HL-60 (cell line): ENCODE results near the gene CEP63.

Experiments used
- DNase-seq, 2 experiments: peaks; one replicate each; pipeline ENCODE4 v3.0.0-alpha.2; 2010 to 2020; ENCODE audit warnings: low read depth in 1 of 2, low spot score in 1 of 2
- H3K27ac ChIP-seq: fragments of 250-450 bp; sonication (Bioruptor Pico); replicated peaks from 2 replicates; pipeline ENCODE4 v1.5.1; 2020; ENCODE audit warnings: mild to moderate bottlenecking, moderate library complexity
- H3K27me3 ChIP-seq: fragments of 250-450 bp; sonication (Bioruptor Pico); 2 replicates; pipeline ENCODE4 v1.5.1; 2021; ENCODE audit warnings: mild to moderate bottlenecking, moderate library complexity; ENCODE audit not compliant: insufficient read depth, poor library complexity, severe bottlenecking
- H3K4me3 ChIP-seq: replicated peaks from 2 replicates; pipeline ENCODE4 v1.5.1; 2011; ENCODE audit warnings: mild to moderate bottlenecking, control low read depth, low read length; ENCODE audit not compliant: insufficient read depth
- GABPA ChIP-seq: IDR thresholded peaks from 2 replicates; pipeline ENCODE4 v1.6.1; 2012; ENCODE audit warnings: low read depth
- POLR2AphosphoS5 ChIP-seq: IDR thresholded peaks from 2 replicates; pipeline ENCODE4 v1.6.1; 2012; ENCODE audit warnings: low read depth
- SPI1 ChIP-seq: IDR thresholded peaks from 2 replicates; pipeline ENCODE4 v1.6.1; 2012; ENCODE audit warnings: low read depth, mild to moderate bottlenecking, borderline replicate concordance
- TF ChIP-seq, protein P1 (sequence below): IDR thresholded peaks from 2 replicates; pipeline ENCODE4 v1.6.1; 2012; ENCODE audit warnings: low read depth; ENCODE audit not compliant: insufficient replicate concordance
- TF ChIP-seq, protein P2 (sequence below): IDR thresholded peaks from one replicate; pipeline ENCODE4 v1.5.1; 2011; ENCODE audit warnings: low read length, control low read depth, inconsistent platforms; ENCODE audit not compliant: insufficient read depth

The CEP63 gene

DNA sequence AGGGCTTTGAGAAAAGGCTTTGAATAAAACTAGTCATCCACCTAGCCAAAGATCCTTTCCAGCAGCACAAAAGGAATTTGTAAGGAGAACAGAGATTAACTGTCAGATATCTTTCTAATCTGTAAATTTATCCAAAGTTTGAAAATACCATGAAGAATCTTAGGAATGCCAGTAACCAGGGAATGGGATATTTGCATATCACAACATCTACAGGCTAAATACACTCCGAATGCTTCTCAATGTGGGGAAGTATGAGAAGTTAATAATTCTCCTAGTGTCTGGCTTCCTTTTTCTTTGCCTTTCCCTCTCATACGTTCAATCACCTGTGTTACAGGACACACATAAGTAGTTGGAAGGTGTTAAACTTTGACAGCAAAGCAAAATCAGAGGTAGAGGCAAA, 7.9 kb upstream of the CEP63 start:
- no peak for DNase-seq
- no peak overlapping the region for H3K27ac ChIP-seq
- H3K27me3 ChIP-seq, result no peaks in the 10 kb centered on the region
- no peak overlapping the region for H3K4me3 ChIP-seq
- TF ChIP-seq GABPA, result no peak
- TF ChIP-seq, protein P1, sequence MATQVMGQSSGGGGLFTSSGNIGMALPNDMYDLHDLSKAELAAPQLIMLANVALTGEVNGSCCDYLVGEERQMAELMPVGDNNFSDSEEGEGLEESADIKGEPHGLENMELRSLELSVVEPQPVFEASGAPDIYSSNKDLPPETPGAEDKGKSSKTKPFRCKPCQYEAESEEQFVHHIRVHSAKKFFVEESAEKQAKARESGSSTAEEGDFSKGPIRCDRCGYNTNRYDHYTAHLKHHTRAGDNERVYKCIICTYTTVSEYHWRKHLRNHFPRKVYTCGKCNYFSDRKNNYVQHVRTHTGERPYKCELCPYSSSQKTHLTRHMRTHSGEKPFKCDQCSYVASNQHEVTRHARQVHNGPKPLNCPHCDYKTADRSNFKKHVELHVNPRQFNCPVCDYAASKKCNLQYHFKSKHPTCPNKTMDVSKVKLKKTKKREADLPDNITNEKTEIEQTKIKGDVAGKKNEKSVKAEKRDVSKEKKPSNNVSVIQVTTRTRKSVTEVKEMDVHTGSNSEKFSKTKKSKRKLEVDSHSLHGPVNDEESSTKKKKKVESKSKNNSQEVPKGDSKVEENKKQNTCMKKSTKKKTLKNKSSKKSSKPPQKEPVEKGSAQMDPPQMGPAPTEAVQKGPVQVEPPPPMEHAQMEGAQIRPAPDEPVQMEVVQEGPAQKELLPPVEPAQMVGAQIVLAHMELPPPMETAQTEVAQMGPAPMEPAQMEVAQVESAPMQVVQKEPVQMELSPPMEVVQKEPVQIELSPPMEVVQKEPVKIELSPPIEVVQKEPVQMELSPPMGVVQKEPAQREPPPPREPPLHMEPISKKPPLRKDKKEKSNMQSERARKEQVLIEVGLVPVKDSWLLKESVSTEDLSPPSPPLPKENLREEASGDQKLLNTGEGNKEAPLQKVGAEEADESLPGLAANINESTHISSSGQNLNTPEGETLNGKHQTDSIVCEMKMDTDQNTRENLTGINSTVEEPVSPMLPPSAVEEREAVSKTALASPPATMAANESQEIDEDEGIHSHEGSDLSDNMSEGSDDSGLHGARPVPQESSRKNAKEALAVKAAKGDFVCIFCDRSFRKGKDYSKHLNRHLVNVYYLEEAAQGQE, result no peak
- TF ChIP-seq, protein P2, sequence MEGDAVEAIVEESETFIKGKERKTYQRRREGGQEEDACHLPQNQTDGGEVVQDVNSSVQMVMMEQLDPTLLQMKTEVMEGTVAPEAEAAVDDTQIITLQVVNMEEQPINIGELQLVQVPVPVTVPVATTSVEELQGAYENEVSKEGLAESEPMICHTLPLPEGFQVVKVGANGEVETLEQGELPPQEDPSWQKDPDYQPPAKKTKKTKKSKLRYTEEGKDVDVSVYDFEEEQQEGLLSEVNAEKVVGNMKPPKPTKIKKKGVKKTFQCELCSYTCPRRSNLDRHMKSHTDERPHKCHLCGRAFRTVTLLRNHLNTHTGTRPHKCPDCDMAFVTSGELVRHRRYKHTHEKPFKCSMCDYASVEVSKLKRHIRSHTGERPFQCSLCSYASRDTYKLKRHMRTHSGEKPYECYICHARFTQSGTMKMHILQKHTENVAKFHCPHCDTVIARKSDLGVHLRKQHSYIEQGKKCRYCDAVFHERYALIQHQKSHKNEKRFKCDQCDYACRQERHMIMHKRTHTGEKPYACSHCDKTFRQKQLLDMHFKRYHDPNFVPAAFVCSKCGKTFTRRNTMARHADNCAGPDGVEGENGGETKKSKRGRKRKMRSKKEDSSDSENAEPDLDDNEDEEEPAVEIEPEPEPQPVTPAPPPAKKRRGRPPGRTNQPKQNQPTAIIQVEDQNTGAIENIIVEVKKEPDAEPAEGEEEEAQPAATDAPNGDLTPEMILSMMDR, result no peak
- no peak for TF ChIP-seq SPI1
- TF ChIP-seq POLR2AphosphoS5, result no peak

DNA sequence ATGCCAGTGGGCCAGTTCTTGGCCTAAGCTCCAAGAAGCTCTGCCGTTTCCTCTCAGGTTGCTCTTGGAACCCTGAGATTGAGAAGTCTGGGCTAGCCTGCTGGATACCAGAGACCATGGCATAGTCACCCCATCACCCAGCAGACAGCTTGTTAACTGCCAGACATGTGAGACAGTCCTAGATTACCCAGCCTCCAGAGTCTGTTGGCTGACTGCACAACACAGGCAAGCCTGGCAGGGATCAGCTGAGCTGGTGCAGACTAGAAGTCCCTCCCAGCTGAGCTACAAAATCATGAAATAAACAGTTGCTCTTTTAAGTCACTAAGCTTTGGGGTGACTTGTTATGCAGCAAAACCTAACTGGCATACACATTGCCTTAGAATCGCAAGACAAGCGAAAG, 5.3 kb upstream of the CEP63 start:
- Histone ChIP-seq H3K27me3 (no peaks in the 10 kb centered on the region), H3K27ac (no peak overlapping the region), H3K4me3 (no peak overlapping the region)
- DNase-seq, result no peak
- TF ChIP-seq SPI1 (no peak), POLR2AphosphoS5 (no peak), GABPA (no peak)
- TF ChIP-seq, protein P1, result no peak
- TF ChIP-seq, protein P2, result no peak

DNA sequence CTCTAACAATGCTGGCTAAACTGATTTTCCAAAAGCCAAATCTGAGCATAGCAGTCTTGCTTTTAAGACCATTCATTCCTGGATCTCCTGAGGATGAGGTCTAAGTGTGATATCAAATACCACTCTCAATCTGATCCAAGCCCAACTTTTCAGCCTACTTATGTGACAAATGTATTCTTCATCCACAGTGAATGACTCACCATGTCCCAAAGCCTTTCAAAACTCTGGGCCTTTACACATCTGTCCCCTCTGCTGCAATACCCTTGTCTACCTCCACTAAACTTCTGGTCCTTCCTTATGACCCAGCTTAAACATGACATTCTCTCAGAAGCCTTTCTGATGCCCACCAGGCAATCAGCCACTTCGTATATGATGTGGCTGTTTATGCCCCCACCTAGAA, 4.7 kb upstream of the CEP63 start:
- H3K4me3 ChIP-seq, result no peak overlapping the region
- no peaks in the 10 kb centered on the region for H3K27me3 ChIP-seq
- TF ChIP-seq, protein P1, result no peak
- TF ChIP-seq POLR2AphosphoS5 (no peak), GABPA (no peak), SPI1 (no peak)
- TF ChIP-seq, protein P2, result no peak
- no peak for DNase-seq
- H3K27ac ChIP-seq, result no peak overlapping the region
